HG03064 (cell line): ENCODE results near the gene DLST.

Experiments used
- ATAC-seq: cut with Tn5 transposase; IDR thresholded peaks from one replicate; pipeline ENCODE4 v1.9.1; 2021; ENCODE audit warnings: low read depth; ENCODE audit not compliant: unreplicated experiment

Gene DLST

DNA sequence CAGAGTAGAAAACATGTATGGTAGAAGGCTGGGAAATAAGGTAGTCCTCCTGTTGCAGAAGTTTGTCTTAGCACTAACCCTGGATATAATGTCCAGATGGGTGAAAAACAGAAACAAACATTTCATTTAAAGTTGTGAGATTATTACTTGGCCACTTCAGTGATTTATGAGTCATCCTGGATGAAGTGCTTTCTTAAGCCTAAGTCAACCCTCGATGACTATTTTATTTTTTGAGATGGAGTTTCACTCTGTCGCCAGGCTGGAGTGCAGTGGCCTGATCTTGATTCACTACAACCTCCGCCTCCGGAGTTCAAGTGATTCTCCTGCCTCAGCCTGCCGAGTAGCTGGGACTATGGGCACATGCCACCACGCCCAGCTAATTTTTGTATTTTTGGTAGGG is 10.2 kb downstream of the DLST start:
- no peak for ATAC-seq

- ATAC-seq = no peak
Measured at GRCh38 chr14:74892745-74893144, 11.0 kb downstream of the DLST start.

- no peak for ATAC-seq
Measured at GRCh38 chr14:74893614-74894091, 11.9 kb downstream of the DLST start.

DNA sequence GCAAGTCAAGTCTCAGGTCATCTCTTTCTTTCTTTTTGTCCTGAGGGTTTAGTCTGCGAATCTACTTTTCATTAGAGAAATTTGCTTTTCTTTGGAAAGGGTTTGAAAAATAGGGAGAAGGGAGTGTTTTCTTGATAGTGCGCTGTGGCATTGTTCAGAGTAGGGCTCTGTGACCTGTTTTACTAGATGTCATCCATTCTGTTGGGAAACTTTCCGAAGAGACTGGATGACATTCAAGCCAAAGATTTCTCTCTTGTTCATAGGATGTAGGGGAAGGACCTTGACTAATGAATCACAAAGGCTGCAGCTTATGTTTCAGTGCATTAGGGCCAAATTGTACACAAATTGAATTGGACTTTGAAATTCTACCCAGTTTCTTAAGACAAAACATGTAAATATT is 14.7 kb downstream of the DLST start:
- no peak for ATAC-seq

GRCh38 chr14:74897642-74898041 is 15.9 kb downstream of the DLST start:
- no peak for ATAC-seq

DNA sequence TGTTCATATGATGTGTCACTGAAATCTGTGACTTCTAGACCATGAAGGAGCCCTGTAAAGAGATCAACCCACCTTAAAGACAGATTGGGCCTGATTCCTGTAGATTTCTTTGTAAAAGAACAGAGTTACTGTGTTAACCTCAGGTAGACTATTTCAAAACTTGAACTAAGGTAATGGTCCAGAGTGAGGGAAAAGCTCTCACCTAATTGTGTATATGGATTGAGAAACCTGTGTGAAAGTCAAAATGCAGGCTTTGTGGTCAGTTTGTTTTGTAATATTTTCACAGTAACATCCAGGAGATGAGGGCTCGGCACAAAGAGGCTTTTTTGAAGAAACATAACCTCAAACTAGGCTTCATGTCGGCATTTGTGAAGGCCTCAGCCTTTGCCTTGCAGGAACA is 16.4 kb downstream of the DLST start:
- ATAC-seq = no peak

DNA sequence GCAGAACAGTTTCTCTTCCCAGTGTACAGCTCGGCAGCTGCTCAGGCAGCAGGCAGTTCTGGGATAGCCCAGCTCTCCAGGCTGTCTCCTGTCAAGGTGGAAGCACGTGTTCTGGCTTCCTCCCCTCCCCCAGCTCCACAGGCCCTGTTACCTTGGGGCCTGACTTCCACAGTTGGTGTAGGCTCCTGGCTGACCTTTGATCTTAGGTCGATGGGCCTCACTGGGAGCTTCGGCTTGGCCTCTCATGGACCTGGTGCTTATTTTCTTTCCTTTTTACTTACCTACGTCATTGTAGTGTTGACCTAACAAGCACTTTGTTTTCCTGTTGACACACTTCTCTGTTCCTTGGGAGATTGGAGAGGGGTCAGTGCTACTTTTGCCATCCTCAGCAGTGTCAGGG is 17.0 kb downstream of the DLST start:
- no peak for ATAC-seq

DNA sequence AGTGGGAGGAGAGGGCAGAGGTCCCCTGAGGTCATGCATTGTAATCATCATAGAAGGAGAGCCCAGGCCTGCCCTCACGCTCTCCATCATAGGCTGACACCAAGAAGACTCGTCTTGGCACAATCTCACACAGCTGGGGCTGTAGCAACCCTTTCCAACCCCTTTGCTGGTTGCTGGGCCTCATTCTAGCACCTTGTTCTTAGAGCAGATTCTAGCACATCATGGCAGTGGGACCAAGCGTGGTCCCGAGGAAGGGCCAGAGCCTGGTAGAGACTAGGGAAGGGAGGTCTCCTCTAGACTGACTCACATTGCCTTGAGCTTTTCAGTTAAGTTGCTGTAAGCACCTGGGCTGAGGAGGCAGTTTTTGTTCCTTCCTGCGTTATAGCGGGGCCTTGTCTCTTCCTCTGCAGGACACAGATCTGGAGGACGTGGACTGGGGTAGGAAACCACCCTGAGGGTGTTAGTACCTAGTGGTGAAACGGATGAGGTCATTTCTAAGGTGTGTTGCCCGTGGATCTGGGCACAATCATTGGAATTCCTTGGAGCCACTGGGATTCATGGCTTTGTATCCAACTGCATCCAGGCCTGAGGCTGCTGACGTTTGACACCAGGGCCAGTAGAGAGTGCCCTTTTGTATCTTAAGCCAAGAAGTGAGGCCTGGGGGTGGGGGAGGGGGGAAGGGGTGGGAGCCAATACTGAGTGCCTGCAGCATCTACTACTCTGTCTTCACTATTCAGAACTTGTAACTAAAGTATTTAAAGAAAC is 21.4 kb downstream of the DLST start:
- no peak for ATAC-seq

DNA sequence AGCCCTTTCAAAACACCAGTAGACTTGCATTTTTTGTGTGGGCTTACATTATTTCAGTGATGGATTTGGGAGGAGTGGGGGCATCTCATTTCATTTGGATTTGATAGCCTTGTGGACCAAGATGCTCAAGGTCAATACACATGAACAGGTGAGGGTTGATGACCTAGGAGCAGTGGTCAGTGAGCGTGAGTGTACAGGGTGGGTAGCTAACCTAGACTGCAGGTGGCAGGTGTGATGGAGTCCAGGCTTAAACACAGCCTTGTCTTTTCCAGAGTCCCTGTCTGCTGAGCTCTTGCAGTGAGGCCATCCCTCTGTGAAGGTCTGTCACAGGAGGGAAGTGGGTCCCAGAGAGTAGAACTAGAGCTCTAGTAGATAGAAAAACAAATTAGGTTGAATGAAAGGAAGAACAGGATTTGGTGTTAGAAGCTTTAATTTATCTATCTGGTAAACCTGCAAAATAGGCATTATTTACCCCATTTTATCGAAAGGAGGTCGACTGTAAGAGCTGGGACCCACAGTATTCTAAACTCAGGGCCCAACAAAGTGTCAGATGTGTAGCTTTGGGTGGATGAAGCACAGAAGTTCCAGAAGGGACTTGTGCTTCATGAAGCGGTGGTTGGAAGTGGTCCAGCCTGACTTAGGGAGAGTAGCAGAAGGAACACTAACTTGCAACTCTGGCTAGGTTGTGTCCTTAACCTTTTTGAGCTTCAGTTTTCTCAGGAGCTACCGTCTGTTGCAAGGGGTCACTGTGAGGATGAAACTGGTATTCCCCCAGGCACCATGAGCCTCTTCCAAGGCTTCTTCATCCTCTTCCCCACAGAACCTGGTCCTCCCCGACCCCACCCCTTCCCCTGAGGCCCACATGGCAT is 23.2 kb downstream of the DLST start:
- no peak for ATAC-seq

- no peak for ATAC-seq
Measured at GRCh38 chr14:74905595-74906142, 24.0 kb downstream of the DLST start.

- no peak for ATAC-seq
Measured at GRCh38 chr14:74906925-74907521, 25.3 kb downstream of the DLST start.

GRCh38 chr14:74907744-74908143 is 26.0 kb downstream of the DLST start:
- no peak for ATAC-seq

DNA sequence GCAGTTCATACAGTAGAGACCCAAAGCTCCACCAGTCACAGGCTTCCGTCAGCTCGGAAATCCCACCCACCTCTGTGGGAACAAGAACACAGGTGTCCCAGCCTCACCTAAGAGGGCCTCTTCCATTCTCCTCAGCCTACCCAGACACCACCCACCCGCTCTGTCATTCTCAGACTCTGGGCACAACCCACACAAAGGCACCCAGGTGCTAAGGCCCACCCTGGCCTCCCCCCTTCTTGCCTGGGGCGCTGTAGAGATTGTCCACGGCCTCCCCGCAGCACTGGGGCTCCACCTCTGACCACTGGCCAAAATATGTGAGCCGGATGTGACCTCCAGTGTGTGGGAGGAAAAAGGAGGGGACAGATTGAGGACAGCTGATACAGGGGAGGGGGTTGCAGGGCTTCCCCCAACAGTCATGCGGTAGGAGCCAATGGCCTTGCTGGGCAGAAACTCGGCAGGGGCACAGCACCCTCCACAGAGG is 27.2 kb downstream of the DLST start:
- ATAC-seq = no peak

GRCh38 chr14:74909501-74909900 is 27.8 kb downstream of the DLST start:
- ATAC-seq = no peak

DNA sequence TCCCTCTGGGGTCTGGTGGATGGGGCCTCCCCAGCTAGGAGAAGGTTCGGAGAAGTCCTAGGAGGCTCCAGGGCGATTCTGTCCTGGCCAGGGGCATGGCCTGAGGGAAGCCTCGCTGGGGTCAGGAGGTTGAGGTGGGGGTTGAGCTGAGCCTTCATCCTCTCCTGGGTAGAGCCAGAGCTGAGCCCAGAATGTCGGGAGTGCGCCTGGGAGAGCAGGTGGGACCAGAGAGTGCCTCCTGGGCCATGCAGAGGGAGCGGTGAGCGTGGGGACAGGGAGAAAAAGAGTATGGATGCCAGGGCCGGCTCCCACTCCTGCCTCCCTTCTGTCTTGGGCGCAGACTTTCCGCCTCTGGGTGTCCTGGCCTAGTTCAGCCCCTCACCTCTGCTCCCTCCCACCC is 28.2 kb downstream of the DLST start:
- no peak for ATAC-seq

DNA sequence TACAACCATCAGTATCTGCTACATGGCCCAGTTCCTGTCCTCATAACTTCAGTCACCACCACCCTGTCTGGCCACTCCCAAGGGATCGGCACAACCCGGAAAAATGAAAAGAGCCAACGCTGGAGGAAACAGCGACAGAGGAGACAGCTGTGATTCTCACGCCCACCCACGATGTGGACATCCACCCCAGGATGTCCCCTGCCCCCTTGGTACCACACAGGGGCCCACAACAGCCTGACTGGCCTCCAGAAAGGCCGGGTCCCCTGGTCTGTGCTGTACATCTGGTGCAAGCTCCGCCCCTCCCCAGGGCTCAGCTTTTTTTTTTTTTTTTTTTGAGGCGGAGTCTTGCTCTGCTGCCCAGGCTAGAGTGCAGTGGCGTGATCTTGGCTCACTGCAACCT is 28.8 kb downstream of the DLST start:
- no peak for ATAC-seq

DNA sequence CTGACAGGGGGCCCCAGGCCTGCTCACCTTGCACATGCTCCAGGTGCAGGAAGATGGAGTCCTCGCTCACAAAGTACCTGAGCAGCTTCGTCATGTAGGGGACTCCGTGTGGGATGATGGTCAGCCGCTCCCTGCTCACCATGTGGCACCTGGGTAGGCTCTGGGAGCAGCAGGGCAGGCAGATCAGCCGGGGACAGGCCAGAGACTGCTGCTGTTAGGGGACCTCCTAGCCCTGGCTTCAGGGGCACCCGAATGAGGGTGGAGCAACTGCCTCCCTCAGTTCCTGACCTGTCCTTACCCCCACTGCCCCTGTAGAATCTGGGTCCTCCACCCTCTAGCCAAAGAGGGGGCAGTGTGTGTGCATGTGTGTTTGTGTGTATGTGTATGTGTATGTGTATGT is 29.5 kb downstream of the DLST start:
- no peak for ATAC-seq

GRCh38 chr14:74911704-74912103 is 30.0 kb downstream of the DLST start:
- no peak for ATAC-seq

DNA sequence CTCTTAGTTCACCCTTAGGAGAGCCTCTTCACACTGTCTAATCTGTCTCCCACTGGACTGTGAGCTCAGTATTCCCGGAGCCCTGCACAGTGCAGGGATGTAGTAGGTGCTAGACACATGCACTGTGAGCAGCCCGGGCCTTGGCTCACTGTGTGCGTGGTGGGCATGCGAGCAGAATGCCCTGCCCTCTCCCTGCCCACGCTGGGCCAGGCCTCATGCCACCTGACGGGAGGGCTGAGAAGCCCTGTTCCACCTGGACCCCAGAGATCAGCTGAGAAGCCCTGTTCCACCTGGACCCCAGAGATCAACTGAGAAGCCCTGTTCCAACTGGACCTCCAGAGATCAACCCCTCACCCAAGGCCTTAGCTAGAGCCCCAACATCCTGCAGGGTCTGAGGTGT is 30.4 kb downstream of the DLST start:
- ATAC-seq = no peak

- no peak for ATAC-seq
Measured at GRCh38 chr14:74912801-74913200, 31.1 kb downstream of the DLST start.

DNA sequence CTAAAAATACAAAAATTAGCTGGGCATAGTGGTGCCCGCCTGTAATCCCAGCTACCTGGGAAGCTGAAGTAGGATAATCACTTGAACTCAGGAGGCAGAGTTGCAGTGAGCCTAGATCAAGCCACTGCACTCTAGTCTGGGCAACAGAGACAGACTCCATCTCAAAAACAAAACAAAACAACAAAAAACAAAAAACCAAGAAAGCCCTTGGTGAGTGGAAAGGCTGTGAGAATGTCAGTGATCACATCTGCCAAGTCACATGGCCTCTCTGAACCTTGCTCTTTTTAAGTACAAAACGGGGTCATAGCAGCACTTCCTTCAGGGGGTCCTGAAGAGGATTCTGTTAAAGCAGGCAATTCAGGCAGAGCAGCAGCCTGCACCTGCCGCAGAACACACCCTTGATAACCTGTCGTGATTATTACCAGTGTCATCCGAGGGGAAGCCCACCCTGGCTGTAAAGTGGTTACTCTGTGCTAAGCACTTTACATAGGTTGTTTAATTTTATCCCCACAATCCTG is 31.7 kb downstream of the DLST start:
- no peak for ATAC-seq
